ENCODE results near the gene HSBP1.
A peak's percentile ranks its signal among the peaks of the same experiment; 100 is the strongest.

The HSBP1 gene

DNA sequence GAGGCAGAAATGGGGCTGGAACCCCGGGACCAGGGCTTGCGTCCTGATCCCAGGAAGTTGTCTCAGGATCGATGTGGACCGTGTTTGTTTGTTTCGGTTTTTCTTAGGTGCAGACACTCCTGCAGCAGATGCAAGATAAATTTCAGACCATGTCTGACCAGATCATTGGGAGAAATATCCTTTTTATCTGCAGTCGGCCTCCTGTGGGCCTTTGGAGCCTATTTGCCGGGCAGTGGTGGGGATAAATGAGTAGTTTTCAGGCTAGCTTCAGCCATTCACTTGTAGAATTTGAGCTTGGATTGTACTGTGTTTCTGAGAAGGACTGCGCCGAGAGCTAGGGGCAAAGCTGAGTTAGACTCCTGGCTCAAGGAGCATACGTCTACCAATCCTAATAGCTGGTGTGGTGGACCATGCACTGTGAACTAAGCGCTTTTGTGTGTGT is 816 bp downstream of the HSBP1 start:
- no peaks in the 10 kb centered on the region for H3K9me3 Mint-ChIP-seq
- H3K27me3 Mint-ChIP-seq: no peaks in the 10 kb centered on the region
- peak overlapping the region; percentile 93 for H3K27ac Mint-ChIP-seq (ENCODE audit: low read depth)
- H3K36me3 Mint-ChIP-seq (ENCODE audit: insufficient read depth): peaks cover 30% of the 10 kb centered on the region
- peaks cover 13% of the 10 kb centered on the region for H3K4me1 Mint-ChIP-seq
- ATAC-seq (replicated peaks; ENCODE audit: extremely low read depth, poor library complexity, severe bottlenecking): no peak
- peak overlapping the region; percentile 95 for H3K4me3 Mint-ChIP-seq
- no peak for DNase-seq (ENCODE audit: low spot score in 2 of 2)

DNA sequence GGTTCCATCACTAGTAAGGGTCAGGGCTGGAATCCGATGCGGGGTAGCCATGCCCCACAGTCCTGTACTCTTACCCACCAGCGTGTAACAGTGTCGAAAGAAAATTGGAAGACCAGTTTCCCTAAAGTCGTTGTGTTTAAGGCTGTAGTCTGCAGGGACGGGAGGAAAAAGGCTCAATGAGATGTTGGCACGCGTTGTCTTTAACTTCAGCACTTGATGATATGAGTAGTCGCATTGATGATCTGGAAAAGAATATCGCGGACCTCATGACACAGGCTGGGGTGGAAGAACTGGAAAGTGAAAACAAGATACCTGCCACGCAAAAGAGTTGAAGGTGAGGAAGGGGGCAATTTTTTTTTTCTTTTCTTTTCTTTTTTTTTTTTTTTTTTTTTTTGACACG is 1.3 kb downstream of the HSBP1 start:
- no peak overlapping the region for H3K27ac Mint-ChIP-seq (ENCODE audit: low read depth)
- DNase-seq (ENCODE audit: low spot score in 2 of 2) (no peak), ATAC-seq (replicated peaks; ENCODE audit: extremely low read depth, poor library complexity, severe bottlenecking) (no peak)
- H3K4me3 Mint-ChIP-seq: peak overlapping the region; percentile 95
- peaks cover 30% of the 10 kb centered on the region for H3K36me3 Mint-ChIP-seq (ENCODE audit: insufficient read depth)
- H3K4me1 Mint-ChIP-seq: peaks cover 13% of the 10 kb centered on the region
- H3K27me3 Mint-ChIP-seq: no peaks in the 10 kb centered on the region
- H3K9me3 Mint-ChIP-seq: no peaks in the 10 kb centered on the region

DNA sequence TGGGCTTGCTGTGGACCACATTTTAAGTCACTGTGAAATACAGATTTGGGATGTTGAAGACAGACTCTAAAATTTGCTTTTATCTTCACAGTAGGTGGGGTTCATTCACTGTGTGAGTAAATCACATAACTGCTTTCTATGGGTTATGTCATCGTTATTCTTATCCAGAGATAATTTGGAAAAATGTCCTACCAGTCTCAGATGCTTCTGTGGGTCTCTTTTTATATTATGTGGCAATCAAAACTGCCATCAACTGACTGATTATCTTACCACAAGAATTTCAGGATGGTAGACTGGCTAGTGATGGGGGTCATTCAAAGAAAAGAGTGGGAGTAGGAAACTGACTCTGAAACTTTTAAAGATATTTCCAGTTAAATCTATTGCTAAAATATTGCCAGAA is 3.1 kb downstream of the HSBP1 start:
- no peaks in the 10 kb centered on the region for H3K27me3 Mint-ChIP-seq
- peaks cover 31% of the 10 kb centered on the region for H3K36me3 Mint-ChIP-seq (ENCODE audit: insufficient read depth)
- no peak for ATAC-seq (replicated peaks; ENCODE audit: extremely low read depth, poor library complexity, severe bottlenecking)
- no peak overlapping the region for H3K4me3 Mint-ChIP-seq
- no peaks in the 10 kb centered on the region for H3K9me3 Mint-ChIP-seq
- no peak overlapping the region for H3K27ac Mint-ChIP-seq (ENCODE audit: low read depth)
- DNase-seq (ENCODE audit: low spot score in 2 of 2): no peak
- H3K4me1 Mint-ChIP-seq: peaks cover 13% of the 10 kb centered on the region

DNA sequence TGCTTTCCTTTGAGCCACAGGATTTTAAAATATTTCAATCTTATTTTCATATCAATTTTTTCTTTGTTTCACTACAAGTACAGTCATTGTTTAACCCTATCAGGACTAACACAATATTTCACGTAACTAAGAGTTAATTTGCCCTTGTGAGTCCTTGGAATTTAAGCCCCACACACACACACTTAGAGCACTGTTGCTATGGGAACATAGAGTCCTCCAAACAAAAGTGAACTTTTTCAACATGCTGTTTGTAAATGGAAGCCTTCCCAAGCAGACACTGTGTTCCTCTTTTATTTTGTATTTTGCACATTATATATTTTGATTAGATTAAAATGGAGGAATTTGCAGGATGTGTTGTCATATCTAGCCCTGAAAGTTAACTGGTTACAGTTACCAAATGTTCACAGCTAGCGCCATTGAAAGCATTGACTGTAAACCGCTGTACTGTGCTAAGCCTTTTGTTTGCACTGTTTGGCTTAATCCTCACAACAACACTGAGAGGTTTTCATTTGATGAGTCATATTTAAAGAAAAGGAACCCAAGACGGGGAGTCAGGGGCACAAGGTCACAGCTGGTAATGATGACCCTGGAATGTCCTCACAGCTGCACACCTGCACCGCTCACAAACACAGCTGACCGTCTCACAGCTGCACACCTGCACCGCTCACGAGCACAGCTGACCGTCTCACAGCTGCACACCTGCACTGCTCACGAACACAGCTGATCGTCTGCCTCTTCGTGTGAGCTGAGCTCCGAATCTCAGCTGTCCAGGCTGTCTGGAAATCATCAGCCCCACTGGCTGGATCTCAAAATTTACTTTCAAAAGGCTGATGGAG is 6.3 kb downstream of the HSBP1 start:
- peaks cover 21% of the 10 kb centered on the region for H3K36me3 Mint-ChIP-seq (ENCODE audit: insufficient read depth)

DNA sequence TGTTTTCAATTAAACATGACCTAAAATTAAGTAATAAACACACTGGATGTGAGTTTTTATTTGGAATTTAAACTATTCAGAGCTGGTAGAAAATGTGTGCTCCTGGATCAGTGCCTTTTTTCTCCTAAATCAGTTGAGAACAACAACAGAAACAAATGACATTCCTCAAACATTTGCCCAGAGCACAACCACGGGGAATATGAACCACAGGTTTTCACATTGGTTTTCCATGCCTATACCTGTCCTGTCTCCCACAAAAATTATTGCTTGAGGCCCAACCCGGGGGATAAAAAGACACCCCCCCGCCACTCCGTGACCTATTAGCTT is 6.8 kb downstream of the HSBP1 start:
- H3K4me3 Mint-ChIP-seq: no peak overlapping the region
- no peaks in the 10 kb centered on the region for H3K27me3 Mint-ChIP-seq
- ATAC-seq (replicated peaks; ENCODE audit: extremely low read depth, poor library complexity, severe bottlenecking): no peak
- no peak for DNase-seq (ENCODE audit: low spot score in 2 of 2)
- peaks cover 17% of the 10 kb centered on the region for H3K36me3 Mint-ChIP-seq (ENCODE audit: insufficient read depth)
- no peaks in the 10 kb centered on the region for H3K4me1 Mint-ChIP-seq
- H3K27ac Mint-ChIP-seq (ENCODE audit: low read depth): no peak overlapping the region
- no peaks in the 10 kb centered on the region for H3K9me3 Mint-ChIP-seq

More for the DNA sequence above, 6.3 kb downstream of the HSBP1 start:
- Mint-ChIP-seq H3K27ac (ENCODE audit: low read depth) (no peak overlapping the region), H3K27me3 (no peaks in the 10 kb centered on the region), H3K4me1 (peaks cover 4% of the 10 kb centered on the region), H3K9me3 (no peaks in the 10 kb centered on the region), H3K4me3 (no peak overlapping the region)
- no peak for ATAC-seq (replicated peaks; ENCODE audit: extremely low read depth, poor library complexity, severe bottlenecking)
- no peak for DNase-seq (ENCODE audit: low spot score in 2 of 2)

DNA sequence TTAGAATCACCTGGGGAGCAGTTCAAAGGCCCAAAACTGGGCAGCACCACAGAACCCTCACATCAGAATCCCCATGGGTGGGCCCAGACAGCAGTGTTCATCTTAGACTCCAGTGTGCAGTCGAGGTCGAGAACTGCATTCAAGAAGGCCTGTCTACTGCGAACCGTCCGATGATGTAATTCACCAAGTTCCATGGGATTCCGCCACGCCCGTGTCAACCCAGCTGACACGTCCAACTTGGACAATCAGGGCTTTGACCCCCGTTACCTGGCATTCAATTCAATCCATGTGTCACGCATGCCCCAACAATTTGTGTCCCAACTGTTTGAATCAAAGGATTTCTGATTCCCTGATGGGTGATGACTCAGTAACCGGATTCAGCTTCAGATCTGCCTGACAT is 9.2 kb downstream of the HSBP1 start:
- H3K4me3 Mint-ChIP-seq: no peak overlapping the region
- H3K4me1 Mint-ChIP-seq: no peaks in the 10 kb centered on the region
- peaks cover 9% of the 10 kb centered on the region for H3K36me3 Mint-ChIP-seq (ENCODE audit: insufficient read depth)
- no peaks in the 10 kb centered on the region for H3K9me3 Mint-ChIP-seq
- no peak overlapping the region for H3K27ac Mint-ChIP-seq (ENCODE audit: low read depth)
- ATAC-seq (replicated peaks; ENCODE audit: extremely low read depth, poor library complexity, severe bottlenecking) (no peak), DNase-seq (ENCODE audit: low spot score in 2 of 2) (no peak)
- peaks cover 14% of the 10 kb centered on the region for H3K27me3 Mint-ChIP-seq

DNA sequence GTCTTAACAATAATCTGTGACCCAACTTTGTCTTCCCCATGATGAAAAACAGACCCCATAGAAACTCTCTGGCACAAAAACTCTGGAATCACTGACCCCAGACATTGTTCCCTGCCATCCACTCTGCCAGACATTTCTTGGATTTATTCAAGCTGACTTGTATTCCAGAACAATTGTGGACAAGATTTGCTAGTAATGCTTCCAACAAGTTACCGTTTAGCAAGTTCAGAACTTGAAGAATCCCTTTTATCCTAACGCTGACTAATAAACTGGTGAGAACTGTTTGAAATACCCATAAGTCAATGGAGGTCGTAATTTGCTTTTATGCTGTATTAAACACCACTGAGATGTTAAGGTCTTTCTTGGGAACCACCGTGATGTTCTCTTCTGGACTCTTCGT is 10.5 kb downstream of the HSBP1 start:
- Mint-ChIP-seq H3K4me1 (no peaks in the 10 kb centered on the region), H3K9me3 (no peaks in the 10 kb centered on the region), H3K36me3 (ENCODE audit: insufficient read depth) (peaks cover 1% of the 10 kb centered on the region), H3K27me3 (peaks cover 25% of the 10 kb centered on the region), H3K4me3 (no peak overlapping the region), H3K27ac (ENCODE audit: low read depth) (no peak overlapping the region)
- ATAC-seq (replicated peaks; ENCODE audit: extremely low read depth, poor library complexity, severe bottlenecking): no peak
- DNase-seq (ENCODE audit: low spot score in 2 of 2): no peak

DNA sequence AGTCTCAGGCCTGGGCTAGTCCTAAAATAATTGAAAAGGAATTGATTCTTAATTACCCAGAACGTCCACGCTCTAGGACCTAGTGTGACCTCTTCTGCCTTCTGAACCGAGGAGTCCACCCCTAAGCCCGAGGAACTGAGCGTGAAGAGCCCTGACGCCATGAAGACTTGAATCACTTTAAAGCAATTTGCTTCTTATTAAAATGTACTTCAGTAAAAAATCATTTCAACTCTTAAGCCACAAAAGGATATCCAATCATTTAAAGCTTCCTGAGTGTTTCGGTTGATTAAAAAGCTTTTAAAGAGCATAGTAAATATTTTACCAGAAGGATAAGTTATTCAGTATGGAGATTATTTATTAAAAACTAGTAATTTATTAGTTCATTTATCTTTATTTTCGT is 11.6 kb downstream of the HSBP1 start:
- Mint-ChIP-seq H3K27ac (ENCODE audit: low read depth) (no peak overlapping the region), H3K9me3 (no peaks in the 10 kb centered on the region), H3K4me3 (no peak overlapping the region), H3K4me1 (no peaks in the 10 kb centered on the region), H3K27me3 (peaks cover 25% of the 10 kb centered on the region), H3K36me3 (ENCODE audit: insufficient read depth) (peaks cover under 1% of the 10 kb centered on the region)
- no peak for DNase-seq (ENCODE audit: low spot score in 2 of 2)
- no peak for ATAC-seq (replicated peaks; ENCODE audit: extremely low read depth, poor library complexity, severe bottlenecking)

DNA sequence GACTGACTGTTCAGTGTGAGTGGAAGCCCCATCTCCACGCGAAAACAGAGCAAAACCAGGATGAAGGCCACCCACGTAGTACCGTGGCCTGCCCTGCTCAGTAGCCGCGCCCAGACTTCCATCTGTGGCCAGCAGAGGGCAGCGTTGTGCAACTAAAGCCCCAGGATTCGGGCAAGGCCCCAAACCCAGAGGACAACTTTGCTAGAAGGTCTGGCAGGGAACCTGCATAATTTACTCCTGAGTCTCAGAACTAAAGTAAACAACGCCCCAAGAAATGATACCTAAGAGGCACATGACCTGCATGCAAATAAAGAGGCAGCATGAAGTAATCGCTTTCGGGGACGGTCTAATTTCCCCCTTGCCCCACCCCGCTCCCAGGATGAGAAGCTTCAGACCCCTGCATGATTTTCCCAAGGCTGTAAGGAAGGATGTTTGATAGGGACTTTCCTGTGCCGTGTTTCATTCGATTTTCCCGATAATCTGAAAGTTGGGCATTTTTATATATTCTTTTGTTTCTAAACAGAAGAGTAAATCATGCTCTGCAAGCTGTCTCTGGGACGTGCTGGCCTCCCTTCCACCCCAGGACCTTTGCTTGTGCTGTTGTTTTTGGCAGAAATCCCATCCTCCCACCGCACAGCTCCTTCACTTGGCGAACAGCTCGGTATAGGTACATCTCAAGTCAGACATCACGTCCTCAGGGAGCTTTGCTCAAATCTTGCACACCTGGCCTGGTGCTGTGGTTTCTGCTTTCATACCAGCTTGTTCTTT is 18.6 kb downstream of the HSBP1 start:
- Mint-ChIP-seq H3K36me3 (ENCODE audit: insufficient read depth) (no peaks in the 10 kb centered on the region), H3K4me3 (no peak overlapping the region), H3K4me1 (no peaks in the 10 kb centered on the region), H3K27me3 (peaks cover 17% of the 10 kb centered on the region), H3K27ac (ENCODE audit: low read depth) (no peak overlapping the region), H3K9me3 (no peaks in the 10 kb centered on the region)
- DNase-seq (ENCODE audit: low spot score in 2 of 2) (peak; percentile 65 to 77), ATAC-seq (replicated peaks; ENCODE audit: extremely low read depth, poor library complexity, severe bottlenecking) (peak; percentile 80)

DNA sequence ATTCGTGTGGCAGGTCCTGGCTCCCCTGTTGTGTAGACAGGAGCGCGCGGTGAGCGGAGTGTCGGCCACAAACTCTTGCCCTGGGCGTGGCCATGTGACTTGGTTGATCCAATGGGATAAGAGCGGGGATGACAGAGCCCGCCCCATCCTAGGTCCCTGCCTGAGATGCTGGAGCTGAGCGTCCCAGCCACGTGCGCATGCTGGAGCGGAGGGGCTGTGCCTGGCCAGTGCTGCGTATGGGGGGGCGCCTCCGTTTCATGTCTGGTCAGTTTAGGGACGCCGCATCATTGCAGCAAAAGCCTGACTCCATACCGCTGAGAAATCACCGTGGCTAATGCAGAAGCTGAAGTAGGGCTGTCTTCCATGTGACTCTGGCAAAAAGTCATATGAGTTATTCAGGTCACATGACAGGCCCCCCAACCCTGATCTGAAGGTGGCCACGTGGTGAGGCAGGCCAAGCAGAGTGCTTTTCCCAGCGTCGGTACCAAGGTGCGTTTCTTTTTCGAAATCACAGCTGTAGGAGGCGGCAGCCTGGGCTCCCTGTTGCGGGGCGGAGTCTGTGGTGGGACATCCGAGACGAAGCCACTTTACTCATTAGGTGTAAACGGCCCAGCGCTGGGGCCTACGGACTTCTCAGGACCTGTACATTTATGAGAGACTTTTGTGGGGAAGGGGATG is 22.5 kb downstream of the HSBP1 start:
- DNase-seq (ENCODE audit: low spot score in 2 of 2): no peak
- no peaks in the 10 kb centered on the region for H3K9me3 Mint-ChIP-seq
- no peak overlapping the region for H3K27ac Mint-ChIP-seq (ENCODE audit: low read depth)
- H3K4me3 Mint-ChIP-seq: no peak overlapping the region
- no peaks in the 10 kb centered on the region for H3K36me3 Mint-ChIP-seq (ENCODE audit: insufficient read depth)
- H3K4me1 Mint-ChIP-seq: no peaks in the 10 kb centered on the region
- H3K27me3 Mint-ChIP-seq: peaks cover 10% of the 10 kb centered on the region
- no peak for ATAC-seq (replicated peaks; ENCODE audit: extremely low read depth, poor library complexity, severe bottlenecking)

DNA sequence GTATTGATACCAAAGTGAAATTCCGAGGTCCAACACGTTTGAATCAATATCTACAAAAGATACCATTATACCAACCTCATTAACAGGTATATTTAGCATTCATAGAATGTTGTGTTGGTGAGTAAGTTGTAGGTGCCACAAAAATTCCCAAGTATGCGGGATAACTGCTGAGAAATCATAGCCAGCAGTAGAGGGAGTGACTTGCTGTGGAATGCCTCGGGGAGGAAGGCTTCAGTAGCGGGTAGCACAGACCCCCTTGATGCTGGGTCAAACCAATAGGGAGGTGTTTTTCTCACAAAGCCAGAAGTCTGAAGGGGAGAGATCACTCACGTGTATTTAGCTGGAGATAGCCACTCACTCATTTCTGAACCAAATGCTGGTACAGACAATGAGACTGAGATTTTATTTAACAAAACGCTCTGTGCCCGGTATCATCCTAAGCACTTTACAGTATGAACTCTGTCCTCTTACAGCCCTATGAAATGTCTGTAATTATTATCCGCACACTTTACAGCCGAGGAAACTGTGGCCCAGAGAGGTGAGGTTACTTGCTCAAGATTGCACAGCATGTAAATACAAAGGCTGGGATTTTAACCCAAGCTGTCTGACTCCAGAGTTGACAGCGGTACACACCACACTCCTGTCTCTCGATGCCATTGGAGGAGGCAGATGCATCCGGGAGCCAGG is 23.1 kb downstream of the HSBP1 start:
- peaks cover under 1% of the 10 kb centered on the region for H3K4me1 Mint-ChIP-seq
- H3K27ac Mint-ChIP-seq (ENCODE audit: low read depth): no peak overlapping the region
- no peaks in the 10 kb centered on the region for H3K36me3 Mint-ChIP-seq (ENCODE audit: insufficient read depth)
- H3K27me3 Mint-ChIP-seq: peaks cover 10% of the 10 kb centered on the region
- ATAC-seq (replicated peaks; ENCODE audit: extremely low read depth, poor library complexity, severe bottlenecking) (no peak), DNase-seq (ENCODE audit: low spot score in 2 of 2) (no peak)
- H3K4me3 Mint-ChIP-seq: no peak overlapping the region
- no peaks in the 10 kb centered on the region for H3K9me3 Mint-ChIP-seq

DNA sequence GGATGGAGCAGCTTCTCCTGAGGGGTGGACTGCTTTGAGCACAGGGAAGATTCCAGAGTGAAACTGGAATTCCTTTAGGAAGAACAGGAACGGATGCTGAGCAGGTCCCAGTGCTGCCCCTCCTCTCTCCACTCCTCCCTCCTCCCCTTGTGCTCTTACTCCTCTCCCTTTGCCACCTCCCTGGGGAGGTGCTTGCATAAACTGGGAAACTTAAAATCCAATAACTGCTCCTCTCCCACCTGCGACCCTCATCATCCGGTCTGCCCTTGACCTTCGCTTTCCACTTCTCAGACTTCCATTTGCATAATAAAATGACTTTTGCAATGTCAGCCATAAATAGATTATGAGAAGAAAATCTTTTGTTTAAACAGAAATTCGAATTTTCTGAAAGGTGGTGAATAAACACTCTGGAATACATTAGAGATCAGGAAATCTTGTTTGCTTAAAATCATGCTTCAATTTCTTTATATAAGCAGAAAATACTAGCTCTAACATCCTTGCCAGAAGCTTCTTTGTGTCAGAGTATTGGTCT is 23.7 kb downstream of the HSBP1 start:
- Mint-ChIP-seq H3K27me3 (peaks cover 10% of the 10 kb centered on the region), H3K36me3 (ENCODE audit: insufficient read depth) (no peaks in the 10 kb centered on the region), H3K27ac (ENCODE audit: low read depth) (no peak overlapping the region), H3K9me3 (no peaks in the 10 kb centered on the region), H3K4me1 (peaks cover 5% of the 10 kb centered on the region), H3K4me3 (no peak overlapping the region)
- DNase-seq (ENCODE audit: low spot score in 2 of 2) (no peak), ATAC-seq (replicated peaks; ENCODE audit: extremely low read depth, poor library complexity, severe bottlenecking) (no peak)

Measured in central memory CD8-positive, alpha-beta T cell (primary cell).